ENCODE results near the gene KCNJ14.

DNA sequence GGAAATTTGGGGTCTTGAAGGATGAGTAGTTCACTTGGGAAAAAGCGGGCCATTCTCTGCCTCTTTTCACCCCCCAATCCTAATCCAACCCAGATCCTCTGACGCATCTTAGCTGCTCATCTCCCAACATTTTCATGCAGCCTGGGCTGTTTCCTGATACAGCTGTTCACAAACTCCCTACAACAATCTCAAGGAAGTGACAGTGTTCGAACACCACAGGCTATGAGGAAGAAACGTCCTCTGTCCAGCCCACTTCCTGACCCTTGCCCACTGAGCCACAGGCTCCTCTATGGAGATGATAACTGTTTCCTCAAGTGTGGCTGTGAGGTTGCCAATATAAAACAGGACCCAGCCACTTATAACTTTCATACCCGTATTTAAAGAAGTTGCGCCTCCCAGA, 40.0 kb downstream of the KCNJ14 start:
- TF ChIP-seq EZH2 (IDR thresholded peaks at IDR 0.05; ENCODE audit: insufficient read depth, poor library complexity, severe bottlenecking) (no peak), EZH2phosphoT487 (IDR thresholded peaks at IDR 0.05; ENCODE audit: insufficient read depth, low read depth) (no peak)
